ENCODE results near the gene HEG1.
"Not testable (repeated sequence)": the region's sequence is repeated elsewhere in the genome, so short reads cannot be mapped to it uniquely, and the experiment has no call there.

Gene HEG1

GRCh38 chr3:125055913-125056745, at the start of gene HEG1:
Gene HEG1 (minus strand): TSS chr3:125055997. CDS start chr3:125055890, 107 bp downstream.
- DNase-seq (ENCODE audit: low read depth): no peak

- no peak for DNase-seq (ENCODE audit: low read depth)
Observed at GRCh38 chr3:125105116-125105515, 49.3 kb upstream of the HEG1 start.

GRCh38 chr3:125104639-125105038, 48.8 kb upstream of the HEG1 start:
- no peak for DNase-seq (ENCODE audit: low read depth)

- no peak for DNase-seq (ENCODE audit: low read depth)
Observed at GRCh38 chr3:125103406-125103805, 47.6 kb upstream of the HEG1 start.

- DNase-seq (ENCODE audit: low read depth): no peak
Observed at GRCh38 chr3:125102470-125102869, 46.7 kb upstream of the HEG1 start.

- DNase-seq (ENCODE audit: low read depth): no peak
Observed at GRCh38 chr3:125098611-125099291, 43.0 kb upstream of the HEG1 start.

- no peak for DNase-seq (ENCODE audit: low read depth)
Observed at GRCh38 chr3:125090649-125091048, 34.9 kb upstream of the HEG1 start.

- DNase-seq (ENCODE audit: low read depth): no peak
Observed at GRCh38 chr3:125087768-125088391, 32.1 kb upstream of the HEG1 start.

GRCh38 chr3:125085166-125085565, 29.4 kb upstream of the HEG1 start:
- DNase-seq (ENCODE audit: low read depth): no peak

- no peak for DNase-seq (ENCODE audit: low read depth)
Observed at GRCh38 chr3:125083776-125084175, 28.0 kb upstream of the HEG1 start.

GRCh38 chr3:125082339-125082738, 26.5 kb upstream of the HEG1 start:
- DNase-seq (ENCODE audit: low read depth): not testable (repeated sequence)

- no peak for DNase-seq (ENCODE audit: low read depth)
Observed at GRCh38 chr3:125080077-125080476, 24.3 kb upstream of the HEG1 start.

- no peak for DNase-seq (ENCODE audit: low read depth)
Observed at GRCh38 chr3:125079675-125080045, 23.9 kb upstream of the HEG1 start.

GRCh38 chr3:125078951-125079674, 23.3 kb upstream of the HEG1 start:
- no peak for DNase-seq (ENCODE audit: low read depth)

GRCh38 chr3:125077864-125078263, 22.1 kb upstream of the HEG1 start:
- DNase-seq (ENCODE audit: low read depth): no peak

- DNase-seq (ENCODE audit: low read depth): no peak
Observed at GRCh38 chr3:125076464-125076863, 20.7 kb upstream of the HEG1 start.

- no peak for DNase-seq (ENCODE audit: low read depth)
Observed at GRCh38 chr3:125075738-125076137, 19.9 kb upstream of the HEG1 start.

GRCh38 chr3:125073390-125073905, 17.7 kb upstream of the HEG1 start:
- no peak for DNase-seq (ENCODE audit: low read depth)

GRCh38 chr3:125072749-125073389, 17.1 kb upstream of the HEG1 start:
- DNase-seq (ENCODE audit: low read depth): no peak

- DNase-seq (ENCODE audit: low read depth): no peak
Observed at GRCh38 chr3:125072301-125072700, 16.5 kb upstream of the HEG1 start.

GRCh38 chr3:125069968-125070745, 14.4 kb upstream of the HEG1 start:
- DNase-seq (ENCODE audit: low read depth): no peak
